Thyroid gland (tissue), 4 donors: ENCODE data around the gene IL4. TPM values are rescaled to one million over a fixed set of nuclear protein-coding genes. Genes with fewer than 3 reads are reported as not detected.

ENCODE experiments used
- DNase-seq, 2 donors: peaks; one replicate each; pipeline ENCODE4 v3.0.0-alpha.2; 2019
- H3K27ac ChIP-seq, 3 donors: fragments of 200-600 bp; sonication (generic); 1 replicate in 2 of 3; 2 replicates in 1 of 3; pipeline ENCODE4 v1.5.1; 2016 to 2019; ENCODE audit warnings: mild to moderate bottlenecking in 1 of 3, moderate library complexity in 1 of 3
- H3K27me3 ChIP-seq: fragments of 200-600 bp; sonication (generic); one replicate; pipeline ENCODE4 v1.5.1; 2019
- H3K36me3 ChIP-seq, 2 donors: fragments of 200-600 bp; sonication (generic); one replicate each; pipeline ENCODE4 v1.5.1; 2016 to 2019
- H3K4me1 ChIP-seq, 2 donors: fragments of 200-600 bp; sonication (generic); one replicate each; pipeline ENCODE4 v1.5.1; 2017 to 2019
- H3K4me3 ChIP-seq, 3 donors: fragments of 200-600 bp; sonication (generic); replicated peaks in 1 of 3; 1 replicate in 2 of 3; 2 replicates in 1 of 3; pipeline ENCODE4 v1.5.1; 2016; ENCODE audit warnings: mild to moderate bottlenecking in 1 of 3
- H3K9me3 ChIP-seq: fragments of 200-600 bp; sonication (generic); one replicate; pipeline ENCODE4 v1.5.1; 2017
- POLR2A ChIP-seq, 2 donors: fragments of 450-650 bp; IDR thresholded peaks; one replicate each; pipeline ENCODE4 v1.6.1; 2017; ENCODE audit warnings: antibody characterized with exemption in 2 of 2, mild to moderate bottlenecking in 2 of 2, moderate library complexity in 1 of 2
- WGBS, 2 donors: methylation state at CpG; one replicate each; pipeline ENCODE4 v1.1.5; 2017; 5-methylcytosine and 5-hydroxymethylcytosine counted together
- intact Hi-C: fragments of 100-400 bp; cut with DNase I; formaldehyde crosslinking; loops from one replicate; pipeline ENCODE4 v1.15.1; 2023
- total RNA-seq, 4 donors: library from RNA; depleted of rRNA; stranded (reverse); fragments of >200 nt; gene quantifications; one replicate each; pipeline ENCODE4 v1.2.3, GENCODE V29; 2016
- TF ChIP-seq, protein P1 (sequence below), 6 experiments: fragments of 200-600 bp in 3 of 6; fragments of 450-650 bp in 3 of 6; sonication (generic) in 3 of 6; IDR thresholded peaks; one replicate each; pipeline ENCODE4 v1.5.1; 2016 to 2019; ENCODE audit warnings: antibody characterized with exemption in 6 of 6, mild to moderate bottlenecking in 2 of 6, inconsistent platforms in 1 of 6, moderate library complexity in 1 of 6

The IL4 gene
- total RNA-seq, 4 donors from 2014 or later = not detected

DNA sequence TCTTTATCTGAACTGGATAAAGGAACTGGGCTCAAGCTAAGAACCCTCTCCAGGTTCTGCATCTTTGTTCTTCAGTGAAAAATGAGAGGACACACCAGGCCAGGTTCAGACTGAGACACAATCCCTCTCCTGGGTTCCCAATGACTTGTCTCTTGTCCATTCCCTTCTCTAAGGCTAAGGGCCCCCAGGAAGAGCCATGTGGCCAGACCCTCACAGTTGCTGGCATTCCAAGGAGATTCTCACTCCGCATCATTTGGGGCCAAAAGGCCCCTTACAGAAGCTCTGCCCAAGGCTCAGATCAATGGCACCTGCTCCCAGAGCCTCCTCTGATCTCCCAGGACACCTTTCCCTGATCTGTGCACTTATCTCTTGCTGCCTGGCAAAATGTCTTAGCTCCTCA lies 4.9 kb downstream of the IL4 start:
- Histone ChIP-seq H3K27me3 (no peaks in the 10 kb centered on the region), H3K4me3 (no peak overlapping the region), H3K4me1 (peaks cover 14 to 20% of the 10 kb centered on the region in 2 donors), H3K9me3 (no peaks in the 10 kb centered on the region), H3K36me3 (no peaks in the 10 kb centered on the region), H3K27ac (no peak overlapping the region)
- 86 to 90% methylated on average over 1 of the region's 1 CpG for WGBS, 2 donors
- TF ChIP-seq POLR2A (IDR thresholded peaks at IDR 0.05) = no peak
- TF ChIP-seq, protein P1, sequence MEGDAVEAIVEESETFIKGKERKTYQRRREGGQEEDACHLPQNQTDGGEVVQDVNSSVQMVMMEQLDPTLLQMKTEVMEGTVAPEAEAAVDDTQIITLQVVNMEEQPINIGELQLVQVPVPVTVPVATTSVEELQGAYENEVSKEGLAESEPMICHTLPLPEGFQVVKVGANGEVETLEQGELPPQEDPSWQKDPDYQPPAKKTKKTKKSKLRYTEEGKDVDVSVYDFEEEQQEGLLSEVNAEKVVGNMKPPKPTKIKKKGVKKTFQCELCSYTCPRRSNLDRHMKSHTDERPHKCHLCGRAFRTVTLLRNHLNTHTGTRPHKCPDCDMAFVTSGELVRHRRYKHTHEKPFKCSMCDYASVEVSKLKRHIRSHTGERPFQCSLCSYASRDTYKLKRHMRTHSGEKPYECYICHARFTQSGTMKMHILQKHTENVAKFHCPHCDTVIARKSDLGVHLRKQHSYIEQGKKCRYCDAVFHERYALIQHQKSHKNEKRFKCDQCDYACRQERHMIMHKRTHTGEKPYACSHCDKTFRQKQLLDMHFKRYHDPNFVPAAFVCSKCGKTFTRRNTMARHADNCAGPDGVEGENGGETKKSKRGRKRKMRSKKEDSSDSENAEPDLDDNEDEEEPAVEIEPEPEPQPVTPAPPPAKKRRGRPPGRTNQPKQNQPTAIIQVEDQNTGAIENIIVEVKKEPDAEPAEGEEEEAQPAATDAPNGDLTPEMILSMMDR (IDR thresholded peaks at IDR 0.05) = no peak
- no peak for DNase-seq
- intact Hi-C loops = no loop called here

DNA sequence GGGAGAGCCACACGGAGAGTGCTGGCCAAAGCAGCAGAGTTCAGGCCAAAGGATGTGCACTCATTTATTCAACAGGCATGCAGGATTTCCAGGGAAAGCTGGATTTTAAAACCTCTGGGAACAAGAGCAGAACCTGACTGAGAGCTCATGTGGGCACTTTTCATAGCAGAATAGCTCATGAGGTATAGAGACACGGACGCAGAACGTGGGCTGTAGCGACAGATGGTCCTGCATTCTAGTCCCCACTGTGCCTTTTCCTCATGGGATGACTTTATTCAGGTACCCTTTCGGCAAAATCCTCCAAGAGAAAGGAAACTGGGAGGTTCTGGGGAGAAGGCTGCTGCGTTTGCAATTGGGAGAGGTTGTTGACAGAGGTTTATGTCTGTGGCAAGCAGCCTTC lies 5.4 kb downstream of the IL4 start:
- Histone ChIP-seq H3K4me3 (no peak overlapping the region), H3K4me1 (peaks cover 14 to 19% of the 10 kb centered on the region in 2 donors), H3K36me3 (no peaks in the 10 kb centered on the region), H3K9me3 (no peaks in the 10 kb centered on the region), H3K27me3 (no peaks in the 10 kb centered on the region), H3K27ac (no peak overlapping the region)
- no peak for TF ChIP-seq POLR2A (IDR thresholded peaks at IDR 0.05)
- TF ChIP-seq, protein P1 (IDR thresholded peaks at IDR 0.05) = no peak
- no peak for DNase-seq
- intact Hi-C loops = no loop called here
- WGBS, 2 donors = 91 to 93% methylated on average over 7 of the region's 7 CpGs

DNA sequence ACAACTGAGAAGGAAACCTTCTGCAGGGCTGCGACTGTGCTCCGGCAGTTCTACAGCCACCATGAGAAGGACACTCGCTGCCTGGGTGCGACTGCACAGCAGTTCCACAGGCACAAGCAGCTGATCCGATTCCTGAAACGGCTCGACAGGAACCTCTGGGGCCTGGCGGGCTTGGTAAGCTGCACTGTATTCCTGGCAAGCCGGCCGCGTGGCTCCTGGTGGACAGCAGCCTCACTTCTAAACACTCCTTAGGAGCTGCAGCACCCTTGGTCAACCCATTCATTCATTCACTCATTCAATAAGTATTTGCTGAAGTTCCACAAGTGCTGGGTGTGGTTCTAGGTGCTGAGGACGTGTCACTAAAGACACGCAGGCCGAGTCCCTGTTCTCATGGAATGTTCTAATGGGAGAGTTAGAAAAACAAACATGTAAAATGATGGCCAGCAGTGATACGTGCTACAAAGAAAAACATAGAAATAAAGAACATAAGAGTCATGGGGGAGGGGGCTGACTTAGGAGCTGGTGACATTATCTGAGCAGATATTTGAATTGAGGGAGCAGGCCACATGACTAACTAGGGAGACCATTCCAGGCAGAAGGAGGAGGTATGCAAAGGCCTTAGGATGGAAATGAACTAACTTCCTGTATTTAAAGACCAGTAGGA lies 6.1 kb downstream of the IL4 start:
- intact Hi-C loops = no loop called here
- no peaks in the 10 kb centered on the region for H3K27me3 ChIP-seq
- DNase-seq = no peak
- H3K36me3 ChIP-seq = no peaks in the 10 kb centered on the region
- 91 to 95% methylated on average over 13 to 15 of the region's 15 CpGs for WGBS, 2 donors
- peaks cover 13 to 14% of the 10 kb centered on the region in 2 donors for H3K4me1 ChIP-seq
- TF ChIP-seq, protein P1 (IDR thresholded peaks at IDR 0.05) = no peak
- TF ChIP-seq POLR2A (IDR thresholded peaks at IDR 0.05) = no peak
- H3K4me3 ChIP-seq = no peak overlapping the region
- H3K27ac ChIP-seq = peak overlapping the region in 1 of 3 donors; percentile 38
- no peaks in the 10 kb centered on the region for H3K9me3 ChIP-seq

DNA sequence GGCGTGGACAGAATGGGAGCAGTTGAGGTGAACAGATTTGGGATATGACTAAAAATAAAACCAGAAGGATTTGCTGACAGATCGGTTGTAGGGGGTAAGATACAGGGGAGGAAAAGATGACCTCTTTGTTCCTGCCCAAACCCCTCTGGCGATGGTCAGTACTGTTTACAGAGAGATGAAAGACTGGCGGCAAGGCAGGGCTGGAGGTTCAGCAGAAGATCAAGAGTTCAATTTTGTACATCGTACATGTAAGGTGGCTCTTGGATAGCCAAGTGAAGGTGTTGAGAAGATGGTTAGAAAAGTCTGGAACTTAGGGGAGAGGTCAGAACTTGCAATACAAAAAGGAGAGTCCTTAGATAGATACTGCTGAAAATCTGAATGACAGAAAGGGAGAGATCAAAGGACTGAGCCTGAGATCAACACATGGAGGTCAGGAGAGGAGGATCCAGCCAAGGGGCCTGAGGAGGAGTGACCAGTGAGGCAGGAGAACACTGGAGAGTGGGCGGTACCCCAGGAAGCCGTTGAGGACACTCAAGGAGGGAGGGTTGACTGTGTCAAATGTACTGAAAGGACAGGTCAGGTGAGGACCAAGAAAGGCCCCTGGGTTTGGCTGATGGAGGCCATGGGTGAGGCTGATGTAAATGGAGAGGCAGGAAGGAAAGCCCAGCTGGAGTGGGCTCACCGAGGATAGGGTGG lies 7.1 kb downstream of the IL4 start:
- Histone ChIP-seq H3K27ac (peak overlapping the region in 2 of 3 donors; percentile 49 to 87), H3K9me3 (no peaks in the 10 kb centered on the region), H3K27me3 (no peaks in the 10 kb centered on the region), H3K36me3 (no peaks in the 10 kb centered on the region), H3K4me3 (no peak overlapping the region), H3K4me1 (peaks cover 11 to 14% of the 10 kb centered on the region in 2 donors)
- no peak for TF ChIP-seq POLR2A (IDR thresholded peaks at IDR 0.05)
- TF ChIP-seq, protein P1 (IDR thresholded peaks at IDR 0.05) = no peak
- intact Hi-C loops = no loop called here
- no peak for DNase-seq
- WGBS, 2 donors = 87 to 93% methylated on average over 8 of the region's 8 CpGs

DNA sequence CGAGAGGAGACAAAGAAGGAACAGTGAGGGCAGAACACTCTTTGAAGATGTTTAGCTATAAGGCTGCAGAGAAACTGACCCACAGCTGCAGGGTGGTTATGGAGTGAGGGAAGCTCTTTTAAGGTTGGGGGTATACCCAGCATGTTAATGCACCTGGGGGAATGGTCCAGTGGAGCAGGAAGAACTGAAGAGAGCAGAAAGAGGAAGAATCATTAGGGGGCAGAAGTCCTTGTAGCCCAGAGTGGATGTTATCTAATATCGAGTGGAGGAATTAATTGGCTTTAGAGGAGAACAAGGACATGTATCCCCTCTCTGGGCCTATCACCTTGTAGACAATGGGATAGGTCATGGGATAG lies 7.7 kb downstream of the IL4 start:
- H3K4me3 ChIP-seq = no peak overlapping the region
- H3K27ac ChIP-seq = peak overlapping the region in 2 of 3 donors; percentile 49 to 87
- H3K9me3 ChIP-seq = no peaks in the 10 kb centered on the region
- WGBS, 2 donors = 91 to 95% methylated on average over 2 of the region's 2 CpGs
- no peak for TF ChIP-seq POLR2A (IDR thresholded peaks at IDR 0.05)
- TF ChIP-seq, protein P1 (IDR thresholded peaks at IDR 0.05) = no peak
- DNase-seq = no peak
- intact Hi-C loops = no loop called here
- H3K36me3 ChIP-seq = no peaks in the 10 kb centered on the region
- no peaks in the 10 kb centered on the region for H3K27me3 ChIP-seq
- peaks cover 11 to 14% of the 10 kb centered on the region in 2 donors for H3K4me1 ChIP-seq
